ENCODE measurements around the gene MED26. TPM values are rescaled to one million over a fixed set of nuclear protein-coding genes. Genes with fewer than 3 reads are reported as not detected.

The MED26 gene
- total and polyA plus RNA-seq, 10 of the 15 experiments (the other 5 are each of a cell fraction or from before 2014, with no cell fraction given), result 1.1 to 21.4 (median 9.7) TPM

GRCh38 chr19:16637535-16637934 lies 9.5 kb upstream of the MED26 start:
- ChIA-PET POLR2A (interaction anchor here (0.5 to 1.1 kb wide), 2 partner anchors 50 to 135 kb away, joined by 3 to 4 read pairs; no protein-coding TSS in a partner anchor), SMC1A (ENCODE audit: uncharacterized antibody, unreplicated experiment) (interaction anchor here (0.5 to 0.9 kb wide), 3 partner anchors 53 to 255 kb away, joined by 3 to 4 read pairs (median 3); no protein-coding TSS in a partner anchor), CTCF (no interaction called here), RAD21 (ENCODE audit: unreplicated experiment) (no interaction called here)
- no TSS peak for BruUV-seq (replicated peaks)
- Histone ChIP-seq H3K27ac (ENCODE audit: control insufficient read depth, insufficient read depth) (no peak overlapping the region), H3K9me3 (replicated peaks; ENCODE audit: control insufficient read depth, insufficient read depth, low read length) (no peaks in the 10 kb centered on the region), H3K4me3 (no peak overlapping the region), H2AFZ (ENCODE audit: control insufficient read depth, low read depth, low read length) (no peak overlapping the region), H3K4me2 (ENCODE audit: control insufficient read depth, insufficient read depth) (no peak overlapping the region), H3K36me3 (ENCODE audit: control insufficient read depth in 2 of 2, insufficient read depth in 2 of 2, low read length in 1 of 2) (peaks cover 7 to 28% of the 10 kb centered on the region in 2 experiments), H3K9ac (ENCODE audit: control insufficient read depth, insufficient read depth, low read length) (no peak overlapping the region), H4K20me1 (ENCODE audit: control insufficient read depth, insufficient read depth) (no peaks in the 10 kb centered on the region), H3K79me2 (ENCODE audit: control insufficient read depth, insufficient read depth, low read length) (no peaks in the 10 kb centered on the region; the same call in none of the 2 replicates), H3K27me3 (replicated peaks in 1 of 2; ENCODE audit: control insufficient read depth in 2 of 2, insufficient read depth in 2 of 2, low read length in 1 of 2) (no peaks in the 10 kb centered on the region), H3K4me1 (ENCODE audit: control insufficient read depth, insufficient read depth, low read length) (peaks cover 4% of the 10 kb centered on the region)
- FAIRE-seq (no peak), DNase-seq (ENCODE audit: low read depth, low spot score) (no peak), ATAC-seq (no peak)
- intact Hi-C loops (cut with micrococcal nuclease; ENCODE audit: unreplicated experiment), result no loop called here
- in situ Hi-C loops (cut with MboI), result no loop called here
- TF ChIP-seq ZNF207 (IDR thresholded peaks at IDR 0.05; ENCODE audit: borderline replicate concordance) (no peak), ATF7 (IDR thresholded peaks at IDR 0.05; ENCODE audit: low read depth) (no peak), BCLAF1 (IDR thresholded peaks at IDR 0.05) (no peak), ZNF592 (IDR thresholded peaks at IDR 0.05) (no peak), ZBED1 (IDR thresholded peaks at IDR 0.05; ENCODE audit: borderline replicate concordance) (no peak), ELK1 (IDR thresholded peaks at IDR 0.05; ENCODE audit: low read depth, low read length) (no peak), BCL3 (IDR thresholded peaks at IDR 0.05; ENCODE audit: borderline replicate concordance, insufficient read depth, low read depth, low read length, poor library complexity, severe bottlenecking) (no peak), SKIL (IDR thresholded peaks at IDR 0.05; ENCODE audit: low read depth, poor library complexity, severe bottlenecking) (no peak), SIN3A (IDR thresholded peaks at IDR 0.05; ENCODE audit: low read depth, low read length) (no peak), HDAC6 (IDR thresholded peaks at IDR 0.05; ENCODE audit: unreplicated experiment) (no peak), ZZZ3 (IDR thresholded peaks at IDR 0.05; ENCODE audit: control insufficient read depth, insufficient read length, low read depth) (no peak), NR2F1 (conservative IDR thresholded peaks at IDR 0.05) (no peak)

All from GM12878 (cell line).